Stimulated activated CD8-positive, alpha-beta memory T cell treated with anti-CD3 and anti-CD28 coated beads, Interleukin-15, amount 100 ng/mL, for 1 hour (primary cell): ENCODE results near the gene PXDN.
"Not testable (repeated sequence)": the region's sequence is repeated elsewhere in the genome, so short reads cannot be mapped to it uniquely, and the experiment has no call there.

Experiments
- DNase-seq: peaks from one replicate; pipeline ENCODE4 v3.0.0-alpha.2; 2020; ENCODE audit warnings: low read depth

PXDN gene

DNA sequence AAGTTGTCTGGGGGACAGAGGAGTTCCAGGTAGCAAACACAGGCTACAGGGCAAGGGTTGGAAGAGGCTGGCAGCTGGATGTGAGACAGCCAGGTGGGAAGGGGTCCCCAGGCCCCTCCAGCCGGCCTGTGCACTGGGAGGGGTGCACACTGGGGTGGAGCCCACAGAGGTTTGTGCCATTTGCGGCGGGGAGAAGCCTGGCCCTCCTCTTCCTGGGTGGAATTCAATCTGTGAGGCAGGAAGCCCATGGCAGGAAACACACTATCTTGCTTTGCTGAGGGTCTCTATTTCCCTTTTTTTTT is 63.3 kb downstream of the PXDN start:
- DNase-seq, result no peak

GRCh38 chr2:1680222-1681016 is 63.9 kb downstream of the PXDN start:
- DNase-seq, result no peak

- not testable (repeated sequence) for DNase-seq
These were observed 64.8 kb downstream of the PXDN start for GRCh38 chr2:1679488-1680039.

DNA sequence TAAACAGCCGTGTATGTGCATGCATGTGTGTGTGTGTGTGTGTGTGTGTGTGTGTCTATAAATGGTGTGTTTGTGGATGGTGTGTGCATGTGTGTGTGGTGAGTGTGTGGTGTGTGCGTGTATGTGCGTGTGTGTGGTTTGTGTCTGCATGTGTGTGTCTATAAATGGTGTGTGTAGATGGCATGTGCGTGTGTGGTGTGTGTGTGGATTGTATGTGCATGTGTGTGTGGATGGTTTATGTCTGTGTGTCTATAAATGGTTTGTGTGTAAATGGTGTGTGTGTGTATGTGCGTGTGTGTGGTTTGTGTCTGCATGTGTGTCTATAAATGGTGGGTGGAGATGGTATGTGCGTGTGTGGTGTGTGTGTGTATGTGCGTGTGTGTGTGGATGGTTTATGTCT is 65.2 kb downstream of the PXDN start:
- not testable (repeated sequence) for DNase-seq

- no peak for DNase-seq
These were observed 65.7 kb downstream of the PXDN start for GRCh38 chr2:1678609-1679008.

GRCh38 chr2:1677821-1678165 is 66.5 kb downstream of the PXDN start:
- DNase-seq, result no peak

DNA sequence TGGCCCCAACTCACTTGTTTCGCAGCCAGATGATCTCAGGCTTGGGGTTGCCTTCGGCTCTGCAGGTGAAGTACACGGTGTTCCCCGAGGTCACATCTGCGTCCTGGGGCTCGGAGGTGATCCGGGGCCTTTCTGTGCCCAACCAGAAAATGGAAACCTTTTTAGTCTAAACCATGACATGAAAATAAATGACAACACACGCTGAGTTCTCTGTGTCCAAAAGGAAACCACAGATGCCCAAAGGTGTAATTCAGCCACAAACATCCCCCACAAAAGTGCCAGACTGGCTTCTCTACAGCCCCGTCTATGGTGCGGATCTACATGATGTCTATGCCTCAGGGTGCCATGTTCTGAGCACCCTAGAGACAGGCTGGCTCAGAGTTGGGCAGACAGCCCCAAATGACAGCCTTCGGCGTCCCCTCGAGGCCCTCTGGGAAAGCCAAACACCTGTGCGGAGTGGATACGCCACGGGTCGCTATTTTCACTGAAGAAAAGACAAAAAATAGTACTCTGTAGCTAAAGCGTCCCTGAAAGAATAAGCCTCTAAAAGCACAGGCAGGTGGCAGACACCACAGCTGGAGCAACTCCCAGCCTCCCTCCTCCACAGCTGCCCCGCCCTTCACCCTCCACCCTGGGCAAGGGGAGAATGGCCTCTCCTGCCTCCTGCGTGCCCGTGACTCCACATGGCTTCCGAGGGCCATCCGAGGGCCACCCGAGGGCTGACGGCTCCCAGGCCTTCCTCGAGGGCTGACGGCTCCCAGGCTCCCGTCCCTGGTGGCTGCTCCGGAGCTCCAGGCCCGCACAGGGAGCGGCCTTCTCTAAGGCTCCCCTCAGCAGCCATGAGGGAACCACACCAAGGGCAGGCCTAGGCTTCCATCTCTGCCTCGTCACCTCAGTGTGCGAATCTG is 67.1 kb downstream of the PXDN start:
- DNase-seq, result no peak

DNA sequence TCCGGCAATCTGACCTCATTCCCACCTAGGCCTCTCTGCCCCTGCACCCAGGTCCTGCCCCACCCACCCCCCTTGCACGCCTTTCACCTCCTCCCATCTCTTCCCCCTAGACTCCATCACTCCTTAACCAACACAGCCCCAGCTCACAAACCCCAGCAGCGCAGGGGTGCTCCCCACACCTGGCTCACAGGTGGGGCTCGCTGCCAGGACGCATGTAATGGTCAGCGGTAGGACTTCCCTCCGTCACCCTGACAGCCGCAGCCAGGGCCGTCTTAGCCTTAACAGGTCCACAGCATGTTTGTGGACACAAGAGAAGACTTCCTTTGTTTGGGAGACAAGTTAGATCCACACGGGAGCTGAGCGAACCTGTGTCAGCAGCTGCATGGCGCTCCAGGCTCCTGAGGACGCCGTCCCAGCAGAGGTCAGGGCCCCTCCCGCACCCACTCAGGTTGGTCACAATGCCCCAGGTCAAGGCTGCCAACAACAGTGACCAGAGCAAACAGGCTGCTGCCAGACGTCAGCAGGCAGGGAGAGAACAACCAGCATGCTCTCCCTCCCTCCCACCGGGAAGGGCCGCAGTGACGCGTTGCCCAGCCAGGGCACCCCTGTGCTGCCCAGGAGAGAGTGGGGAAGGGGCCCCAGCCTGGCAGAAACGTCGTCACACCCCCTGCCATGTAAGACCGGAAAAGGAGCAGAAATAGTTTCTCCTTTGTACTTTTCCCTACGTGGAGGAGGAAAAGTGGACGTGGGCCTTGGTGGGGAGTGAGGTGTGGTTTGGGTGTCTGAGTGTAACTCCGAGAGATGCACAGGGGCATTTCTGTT is 68.0 kb downstream of the PXDN start:
- no peak for DNase-seq

DNA sequence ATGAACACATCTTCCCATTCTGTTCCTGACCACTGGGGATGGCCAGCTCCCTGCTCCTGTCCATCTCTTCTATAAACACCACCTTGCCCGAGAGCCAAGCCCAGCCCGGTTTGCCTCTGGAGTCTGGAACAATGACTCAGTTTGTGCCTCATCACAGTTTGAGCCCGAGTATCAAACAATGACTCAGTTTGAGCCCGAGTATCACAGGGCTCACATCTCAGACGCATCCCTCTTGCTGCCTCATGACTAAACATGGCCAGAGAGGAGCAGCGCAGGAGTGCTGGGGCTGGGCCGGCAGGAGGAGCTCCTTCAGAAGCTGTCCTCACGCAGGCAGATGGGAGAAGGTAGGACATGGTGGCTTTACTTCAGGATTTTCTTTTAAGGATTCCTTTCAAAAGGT is 68.7 kb downstream of the PXDN start:
- DNase-seq, result no peak

DNA sequence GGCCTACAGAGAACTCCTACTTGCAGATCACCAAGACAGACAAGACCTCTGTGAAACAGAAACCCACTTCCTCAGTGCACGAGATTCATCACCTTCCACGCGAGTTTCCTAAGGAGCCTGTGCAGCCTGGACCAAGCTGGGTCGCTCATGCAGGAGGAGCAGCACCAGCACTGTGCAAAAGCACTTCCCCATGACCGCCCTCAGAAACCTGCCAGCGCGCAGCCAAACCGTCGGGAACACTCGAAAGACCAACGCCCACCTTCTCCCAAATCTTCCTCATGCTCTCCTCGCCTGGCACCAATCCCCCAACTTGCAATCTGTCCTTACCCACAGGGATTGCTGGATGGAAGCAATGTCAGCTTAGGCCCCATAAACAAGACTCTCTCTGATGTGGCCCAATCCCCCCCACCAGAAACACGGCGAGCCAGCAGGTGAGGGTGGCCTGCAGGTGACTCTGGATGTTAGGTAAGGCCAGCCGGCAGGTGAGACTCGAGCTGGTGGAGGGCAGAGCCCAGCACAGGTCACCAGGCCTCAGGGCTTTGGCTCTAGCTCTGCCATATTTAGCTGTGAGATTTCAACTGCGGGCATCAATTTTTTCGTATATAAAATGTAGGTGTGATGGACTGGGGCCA is 69.4 kb downstream of the PXDN start:
- no peak for DNase-seq

- no peak for DNase-seq
These were observed 70.0 kb downstream of the PXDN start for GRCh38 chr2:1674276-1674675.

DNA sequence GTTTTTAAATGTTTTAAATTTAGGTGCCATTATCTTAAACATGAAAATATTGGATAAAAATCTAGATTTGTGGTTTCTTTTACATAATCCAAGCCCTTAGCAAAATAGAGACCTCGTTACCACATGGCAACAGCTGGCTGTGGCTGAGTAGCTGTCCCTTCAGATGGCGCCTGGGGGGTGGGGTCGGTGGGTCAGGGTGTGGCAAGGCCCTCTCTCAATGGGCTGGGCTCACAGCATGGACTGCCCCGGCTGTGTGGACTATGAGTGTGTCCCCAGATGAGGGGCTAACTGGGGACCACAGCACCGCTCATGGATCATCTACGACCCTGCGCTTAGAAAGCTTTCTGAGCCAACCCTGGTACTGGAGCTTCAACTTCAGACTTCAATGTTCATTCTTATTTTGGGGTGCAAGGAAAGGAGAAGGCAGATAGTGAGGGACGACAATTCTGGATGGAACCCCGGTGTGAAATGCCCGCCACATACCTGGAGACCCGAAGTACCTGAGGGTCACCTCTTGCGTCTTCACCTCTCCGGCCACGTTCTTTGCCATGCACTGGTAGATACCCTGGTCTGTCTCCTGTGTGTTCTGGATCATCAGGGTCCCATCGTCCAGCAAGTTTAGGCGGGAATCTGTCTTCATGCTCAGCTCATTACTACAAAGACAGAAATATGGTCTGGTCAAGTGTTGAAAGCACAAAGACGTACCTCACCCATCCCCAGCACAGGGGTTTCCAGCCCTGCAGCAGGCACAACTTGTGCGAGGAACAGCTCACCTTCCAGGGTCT is 71.0 kb downstream of the PXDN start:
- no peak for DNase-seq

- DNase-seq, result no peak
These were observed 71.6 kb downstream of the PXDN start for GRCh38 chr2:1672738-1673137.

DNA sequence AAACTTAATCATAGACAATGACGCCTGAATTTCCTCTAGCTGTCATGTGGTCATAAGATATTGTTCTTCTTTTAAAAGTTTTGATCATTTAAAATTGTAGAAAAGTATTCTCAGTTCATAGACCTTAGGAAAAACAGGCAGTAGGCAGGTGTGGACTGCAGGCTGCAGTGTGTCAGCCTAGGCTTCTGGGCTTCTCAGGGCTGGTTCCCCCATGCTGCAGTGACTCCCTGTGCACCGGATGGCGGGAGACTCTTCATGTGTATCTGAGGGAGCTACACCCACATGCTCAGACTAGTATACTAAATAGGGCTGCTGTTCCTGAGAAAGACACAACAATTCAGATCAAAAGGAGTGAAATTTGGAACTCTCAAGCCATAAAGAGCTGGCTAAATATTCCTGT is 72.4 kb downstream of the PXDN start:
- no peak for DNase-seq

GRCh38 chr2:1670636-1671035 is 73.7 kb downstream of the PXDN start:
- no peak for DNase-seq

DNA sequence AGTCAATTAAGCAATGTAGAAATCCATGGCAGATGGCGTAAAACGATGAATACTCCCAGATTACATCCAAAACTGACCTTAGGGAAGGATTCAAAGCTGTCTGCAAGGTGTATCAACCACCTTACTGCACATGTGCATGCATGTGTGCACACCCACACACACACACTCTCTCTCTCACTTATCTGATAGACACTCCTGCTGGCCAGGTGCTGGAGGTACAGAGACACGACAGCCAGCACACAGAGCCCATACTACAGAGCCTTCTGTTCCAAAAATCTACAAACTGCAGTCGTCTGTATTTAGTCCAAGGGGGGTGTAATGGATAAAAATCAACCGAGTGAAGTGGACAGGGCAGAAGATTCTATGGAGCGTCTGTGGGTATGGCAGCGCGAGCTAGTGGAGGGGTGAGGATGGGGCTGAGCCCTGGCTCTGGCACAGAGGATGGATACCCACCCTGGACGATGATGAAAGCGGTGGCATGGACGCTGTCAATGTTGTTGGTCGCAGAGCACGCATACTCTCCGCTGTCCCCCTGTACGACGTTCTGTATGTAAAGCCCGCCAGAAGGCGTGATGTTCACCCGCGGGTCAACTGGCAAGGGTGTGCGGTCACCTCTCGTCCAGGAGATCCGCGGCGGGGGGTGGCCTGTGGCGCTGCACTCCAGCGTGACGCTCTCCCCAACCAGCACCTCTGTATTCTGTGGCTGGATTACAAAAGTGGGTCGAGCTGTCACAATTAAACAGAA is 78.4 kb downstream of the PXDN start:
- no peak for DNase-seq

DNA sequence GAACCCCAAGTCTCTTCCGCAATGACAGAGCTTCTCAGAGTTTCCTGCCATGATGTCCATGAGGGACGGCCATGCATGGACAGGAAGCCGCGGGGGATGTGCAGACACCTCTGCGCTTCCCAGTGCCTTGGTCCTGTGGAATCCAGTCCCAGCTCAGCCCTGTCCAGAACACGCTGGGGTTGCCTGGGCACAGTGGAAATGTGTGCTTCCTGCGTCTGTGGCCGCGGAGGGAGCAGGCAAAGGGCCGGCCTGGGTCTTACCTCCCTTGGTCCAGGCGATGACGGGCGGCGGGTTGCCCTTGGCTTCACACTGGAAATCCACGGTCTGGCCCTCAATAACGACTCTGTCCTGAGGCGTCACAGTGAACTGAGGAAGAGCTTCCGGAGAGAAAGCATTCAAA is 79.6 kb downstream of the PXDN start:
- no peak for DNase-seq

DNA sequence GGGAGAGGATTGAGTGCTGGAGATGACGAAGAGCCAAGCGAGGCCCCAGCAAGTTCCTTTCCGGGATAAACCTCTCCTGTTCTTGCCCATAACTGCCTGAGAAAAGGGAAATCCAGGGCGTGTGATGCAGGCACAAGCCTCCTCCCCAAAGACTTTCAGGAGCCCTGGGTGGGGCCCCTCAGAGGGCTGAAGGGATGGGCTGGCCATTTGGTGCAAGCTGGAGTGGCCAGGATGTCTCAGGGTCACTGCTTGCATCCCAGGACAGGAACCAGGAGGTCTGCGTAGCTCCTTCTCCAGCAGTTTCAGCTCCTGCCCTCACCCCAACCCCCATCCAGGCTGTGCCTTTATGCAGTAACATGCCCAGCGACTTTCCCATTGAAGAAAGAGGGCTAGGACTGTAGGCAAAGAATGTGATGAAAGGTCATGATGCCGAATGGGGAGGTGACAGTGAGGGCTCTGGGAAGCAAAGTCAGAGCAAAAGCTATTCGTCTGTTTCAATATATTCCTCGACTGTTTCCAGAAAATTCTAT is 80.2 kb downstream of the PXDN start:
- DNase-seq, result no peak

GRCh38 chr2:1663621-1664020 is 80.7 kb downstream of the PXDN start:
- DNase-seq, result no peak

DNA sequence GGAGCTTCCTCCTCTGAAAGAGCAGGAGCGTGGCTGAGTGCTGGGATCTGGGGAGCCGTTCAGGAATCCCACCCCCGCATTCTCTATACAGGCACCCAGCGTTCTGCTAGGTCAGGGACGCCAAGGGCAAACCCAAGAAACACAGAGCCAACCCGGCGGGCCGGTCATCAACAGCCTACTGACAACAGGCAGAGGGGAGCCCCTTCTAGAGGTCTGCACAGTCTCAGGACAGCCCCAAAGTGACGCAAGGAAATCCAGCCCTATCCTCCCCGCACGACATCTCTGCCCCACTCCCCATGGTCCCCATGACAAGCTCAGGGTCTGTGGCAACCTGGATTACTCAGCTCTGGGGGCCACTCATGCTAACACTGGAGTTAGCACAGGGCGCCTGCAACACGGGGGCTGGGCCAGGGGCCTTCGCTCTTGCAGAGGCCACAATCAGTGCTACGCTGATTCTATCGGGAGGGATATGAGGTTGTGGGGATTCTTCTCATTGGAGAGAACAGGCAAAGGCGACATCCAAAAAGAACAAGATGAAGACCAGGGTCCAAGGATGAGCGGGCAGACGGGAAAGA is 81.6 kb downstream of the PXDN start:
- DNase-seq, result no peak
